ENCODE results near the gene AP3B1.

GRCh38 chr5:78283802-78284201 is 10.7 kb downstream of the AP3B1 start:
- TF ChIP-seq POLR2A (IDR thresholded peaks at IDR 0.05) (no peak), CTCF (IDR thresholded peaks at IDR 0.05) (no peak), POLR2AphosphoS5 (IDR thresholded peaks at IDR 0.05) (no peak), EP300 (IDR thresholded peaks at IDR 0.05) (no peak)
